Measurements from ENCODE around the gene CRHR1.

DNA sequence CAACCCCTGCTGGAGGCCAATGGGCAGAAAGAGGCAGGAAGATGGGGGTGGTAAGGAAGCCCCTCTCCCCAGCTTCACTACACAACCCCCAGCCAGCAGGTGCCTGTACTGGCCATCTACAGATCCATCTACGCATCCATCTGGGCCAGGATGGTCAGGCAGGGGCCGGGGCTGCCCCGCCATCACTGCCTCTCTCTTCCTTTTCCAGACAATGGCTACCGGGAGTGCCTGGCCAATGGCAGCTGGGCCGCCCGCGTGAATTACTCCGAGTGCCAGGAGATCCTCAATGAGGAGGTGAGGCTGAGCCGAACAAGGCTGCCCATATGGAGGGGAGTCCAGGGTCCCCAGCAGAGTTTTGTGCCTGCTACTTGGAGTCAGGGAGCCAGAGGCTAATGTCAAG lies 37.0 kb downstream of the CRHR1 start:
- TF ChIP-seq, protein P1, sequence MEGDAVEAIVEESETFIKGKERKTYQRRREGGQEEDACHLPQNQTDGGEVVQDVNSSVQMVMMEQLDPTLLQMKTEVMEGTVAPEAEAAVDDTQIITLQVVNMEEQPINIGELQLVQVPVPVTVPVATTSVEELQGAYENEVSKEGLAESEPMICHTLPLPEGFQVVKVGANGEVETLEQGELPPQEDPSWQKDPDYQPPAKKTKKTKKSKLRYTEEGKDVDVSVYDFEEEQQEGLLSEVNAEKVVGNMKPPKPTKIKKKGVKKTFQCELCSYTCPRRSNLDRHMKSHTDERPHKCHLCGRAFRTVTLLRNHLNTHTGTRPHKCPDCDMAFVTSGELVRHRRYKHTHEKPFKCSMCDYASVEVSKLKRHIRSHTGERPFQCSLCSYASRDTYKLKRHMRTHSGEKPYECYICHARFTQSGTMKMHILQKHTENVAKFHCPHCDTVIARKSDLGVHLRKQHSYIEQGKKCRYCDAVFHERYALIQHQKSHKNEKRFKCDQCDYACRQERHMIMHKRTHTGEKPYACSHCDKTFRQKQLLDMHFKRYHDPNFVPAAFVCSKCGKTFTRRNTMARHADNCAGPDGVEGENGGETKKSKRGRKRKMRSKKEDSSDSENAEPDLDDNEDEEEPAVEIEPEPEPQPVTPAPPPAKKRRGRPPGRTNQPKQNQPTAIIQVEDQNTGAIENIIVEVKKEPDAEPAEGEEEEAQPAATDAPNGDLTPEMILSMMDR (IDR thresholded peaks at IDR 0.05): no peak
- TF ChIP-seq POLR2A (IDR thresholded peaks at IDR 0.05): no peak
